Ovary (tissue), 9 donors: ENCODE measurements around the gene CYP4Z1. TPM values are rescaled to one million over a fixed set of nuclear protein-coding genes. Genes with fewer than 3 reads are reported as not detected.
"Not testable (repeated sequence)": the region's sequence is repeated elsewhere in the genome, so short reads cannot be mapped to it uniquely, and the experiment has no call there.

Experiments
- DNase-seq, 5 donors: peaks; one replicate each; pipeline ENCODE4 v3.0.0-alpha.2; 2019 to 2020
- H3K27ac ChIP-seq, 2 donors: fragments of 200-600 bp; one replicate each; pipeline versions ENCODE4 v1.5.1 to v1.8.0; 2019 to 2022
- H3K27me3 ChIP-seq: fragments of 200-600 bp; one replicate; pipeline ENCODE4 v1.8.0; 2022
- H3K36me3 ChIP-seq: fragments of 200-600 bp; sonication (generic); one replicate; pipeline ENCODE4 v1.5.1; 2019
- H3K4me1 ChIP-seq: one replicate; pipeline ENCODE4 v1.8.1; 2013; ENCODE audit warnings: mild to moderate bottlenecking, moderate library complexity; ENCODE audit not compliant: insufficient read depth
- H3K4me3 ChIP-seq: fragments of 200-600 bp; sonication (generic); one replicate; pipeline ENCODE4 v1.5.1; 2017
- H3K9me3 ChIP-seq, 2 donors: fragments of 200-600 bp in 1 of 2; sonication (generic) in 1 of 2; one replicate each; pipeline versions ENCODE4 v1.5.1 to v1.8.1; 2013 to 2019; ENCODE audit warnings: mild to moderate bottlenecking in 1 of 2, moderate library complexity in 1 of 2
- CTCF ChIP-seq, 3 donors: fragments of 450-650 bp in 2 of 3; fragments of 200-600 bp in 1 of 3; IDR thresholded peaks; one replicate each; pipeline versions ENCODE4 v1.5.1 to v1.8.0; 2016 to 2022; ENCODE audit warnings: antibody characterized with exemption in 3 of 3, mild to moderate bottlenecking in 1 of 3
- EP300 ChIP-seq: sonication (generic); formaldehyde crosslinking; IDR thresholded peaks from one replicate; pipeline ENCODE4 v1.6.1; 2017; ENCODE audit warnings: antibody characterized with exemption
- POLR2A ChIP-seq: fragments of 450-650 bp; IDR thresholded peaks from one replicate; pipeline ENCODE4 v1.6.1; 2017; ENCODE audit warnings: antibody characterized with exemption, mild to moderate bottlenecking, moderate library complexity
- WGBS, 3 donors: extraction: QIAGEN DNeasy Blood & Tissue Kit in 1 of 3; methylation state at CpG; one replicate each; pipeline versions ENCODE4 v1.1.5 to v1.1.7; 2013 to 2017; 5-methylcytosine and 5-hydroxymethylcytosine counted together
- intact Hi-C, 4 donors: fragments of 100-400 bp; cut with DNase I; formaldehyde crosslinking; loops; one replicate each; pipeline versions ENCODE4 v1.11.0 to v1.15.1; 2022 to 2023
- polyA plus RNA-seq, 2 donors: library from polyadenylated mRNA; stranded (reverse); fragments of 200-250 nt in 1 of 2; fragments of 350-450 nt in 1 of 2; fragmentation: Illumina TruSeq in 1 of 2; extraction: RNeasy Lipid Tissue Mini Kit (QIAGEN cat#74804) in 1 of 2; gene quantifications; one replicate each; pipeline ENCODE4 v1.2.3, GENCODE V29; 2013 to 2014
- total RNA-seq, 7 donors: library from RNA; depleted of rRNA in 2 of 7; stranded (reverse); fragments of >200 nt in 2 of 7; fragmentation: NEBNext Ultra II Directional in 3 of 7; extraction: Animal tissue kit (Norgen Biotek cat#: 25700) in 3 of 7; gene quantifications; one replicate each; pipeline versions ENCODE4 v1.1.0 to v1.2.4, GENCODE V29; 2016 to 2023
- donor health status: DM: no; HTN: no; CAD: no; lungs with moderate emphysema.
- donor health status: DM: no; HTN: no; CAD: no.
- donor health status: Bipolar disorder and iron deficiency.
- donor health status: DM: yes; HTN: yes; CAD: no.
- donor health status: DM: no; HTN: no; CAD: no.
- donor health status: DM: yes; HTN: yes; CAD: no.

CYP4Z1 gene
- total and polyA plus RNA-seq, 9 donors = 0.07 to 0.80 (median 0.27) TPM; not detected in 5

GRCh38 chr1:47128221-47128620 is 61.2 kb downstream of the CYP4Z1 start:
- H3K27ac ChIP-seq = no peak overlapping the region
- no peaks in the 10 kb centered on the region for H3K4me1 ChIP-seq
- no peaks in the 10 kb centered on the region for H3K9me3 ChIP-seq
- WGBS, 3 donors = 91 to 94% (median 93%) methylated on average over 1 of the region's 1 CpG
- intact Hi-C loops = no loop called here
- H3K36me3 ChIP-seq = no peaks in the 10 kb centered on the region
- H3K27me3 ChIP-seq = no peaks in the 10 kb centered on the region
- no peak overlapping the region for H3K4me3 ChIP-seq
- TF ChIP-seq POLR2A = no peak
- TF ChIP-seq CTCF (IDR thresholded peaks at IDR 0.05) = no peak
- no peak for TF ChIP-seq EP300
- DNase-seq = no peak

- H3K27ac ChIP-seq, H3K4me3 ChIP-seq, H3K27me3 ChIP-seq, DNase-seq, H3K36me3 ChIP-seq, H3K9me3 ChIP-seq, H3K4me1 ChIP-seq, intact Hi-C loops: not testable (repeated sequence)
- WGBS, 3 donors = 39 to 55% (median 49%) methylated on average over 2 of the region's 2 CpGs
Observed at GRCh38 chr1:47128854-47129253, 61.8 kb downstream of the CYP4Z1 start.

- H3K27me3 ChIP-seq, DNase-seq: not testable (repeated sequence)
- 66 to 78% (median 77%) methylated on average over 8 of the region's 8 CpGs for WGBS, 3 donors
Observed at GRCh38 chr1:47129489-47130230, 62.6 kb downstream of the CYP4Z1 start.

GRCh38 chr1:47132665-47133064 is 65.6 kb downstream of the CYP4Z1 start:
- H3K4me1 ChIP-seq, DNase-seq, H3K27me3 ChIP-seq, H3K4me3 ChIP-seq, H3K36me3 ChIP-seq, H3K27ac ChIP-seq, H3K9me3 ChIP-seq, intact Hi-C loops: not testable (repeated sequence)
- WGBS, 3 donors = 87 to 92% (median 91%) methylated on average over 3 of the region's 3 CpGs

More at GRCh38 chr1:47129489-47130230, 62.6 kb downstream of the CYP4Z1 start:
- H3K9me3 ChIP-seq, H3K36me3 ChIP-seq, intact Hi-C loops, H3K4me1 ChIP-seq, H3K4me3 ChIP-seq, H3K27ac ChIP-seq: not testable (repeated sequence)

GRCh38 chr1:47137198-47137597 is 70.2 kb downstream of the CYP4Z1 start, which contains the start of gene CYP4A22:
CYP4A22 (plus strand) TSS chr1:47137441; CDS start chr1:47137486, 45 bp downstream.
- no peaks in the 10 kb centered on the region for H3K36me3 ChIP-seq
- TF ChIP-seq CTCF (IDR thresholded peaks at IDR 0.05) = no peak
- TF ChIP-seq EP300 = no peak
- no peak for TF ChIP-seq POLR2A
- H3K4me1 ChIP-seq = no peaks in the 10 kb centered on the region
- 76 to 87% (median 77%) methylated on average over 4 of the region's 4 CpGs for WGBS, 3 donors
- no peak within 1 kb of the TSS for H3K4me3 ChIP-seq
- intact Hi-C loops = no loop called here
- H3K27ac ChIP-seq = no peak within 1 kb of the TSS
- H3K27me3 ChIP-seq = no peaks in the 10 kb centered on the region
- no peak for DNase-seq
- no peaks in the 10 kb centered on the region for H3K9me3 ChIP-seq

GRCh38 chr1:47137925-47138615 is 71.0 kb downstream of the CYP4Z1 start:
- intact Hi-C loops = no loop called here
- H3K9me3 ChIP-seq = no peaks in the 10 kb centered on the region
- H3K27ac ChIP-seq = no peak overlapping the region
- WGBS, 3 donors = 68 to 87% (median 82%) methylated on average over 5 of the region's 5 CpGs
- no peak for DNase-seq
- TF ChIP-seq EP300 (no peak), CTCF (IDR thresholded peaks at IDR 0.05) (no peak), POLR2A (no peak)
- H3K27me3 ChIP-seq = no peaks in the 10 kb centered on the region
- H3K36me3 ChIP-seq = no peaks in the 10 kb centered on the region
- no peaks in the 10 kb centered on the region for H3K4me1 ChIP-seq
- H3K4me3 ChIP-seq = no peak overlapping the region

- H3K27me3 ChIP-seq, H3K4me3 ChIP-seq, H3K9me3 ChIP-seq, intact Hi-C loops, H3K27ac ChIP-seq, DNase-seq, H3K4me1 ChIP-seq, H3K36me3 ChIP-seq: not testable (repeated sequence)
- WGBS, 3 donors = 68 to 84% (median 71%) methylated on average over 3 of the region's 3 CpGs
Observed at GRCh38 chr1:47140358-47140757, 73.3 kb downstream of the CYP4Z1 start.

GRCh38 chr1:47143654-47144053 is 76.6 kb downstream of the CYP4Z1 start:
- H3K4me3 ChIP-seq, DNase-seq, H3K27ac ChIP-seq, H3K9me3 ChIP-seq, H3K4me1 ChIP-seq, H3K27me3 ChIP-seq, H3K36me3 ChIP-seq, intact Hi-C loops: not testable (repeated sequence)
- 46 to 71% (median 61%) methylated on average over 6 of the region's 6 CpGs for WGBS, 3 donors
